ENCODE measurements around the gene GPRIN3. TPM values are rescaled to one million over a fixed set of nuclear protein-coding genes. Genes with fewer than 3 reads are reported as not detected.

GPRIN3 gene
- total and polyA plus RNA-seq, 2 donors (not counting 3 experiments of a cell fraction or from before 2014, with no cell fraction given) = 0.17 to 2.2 TPM

DNA sequence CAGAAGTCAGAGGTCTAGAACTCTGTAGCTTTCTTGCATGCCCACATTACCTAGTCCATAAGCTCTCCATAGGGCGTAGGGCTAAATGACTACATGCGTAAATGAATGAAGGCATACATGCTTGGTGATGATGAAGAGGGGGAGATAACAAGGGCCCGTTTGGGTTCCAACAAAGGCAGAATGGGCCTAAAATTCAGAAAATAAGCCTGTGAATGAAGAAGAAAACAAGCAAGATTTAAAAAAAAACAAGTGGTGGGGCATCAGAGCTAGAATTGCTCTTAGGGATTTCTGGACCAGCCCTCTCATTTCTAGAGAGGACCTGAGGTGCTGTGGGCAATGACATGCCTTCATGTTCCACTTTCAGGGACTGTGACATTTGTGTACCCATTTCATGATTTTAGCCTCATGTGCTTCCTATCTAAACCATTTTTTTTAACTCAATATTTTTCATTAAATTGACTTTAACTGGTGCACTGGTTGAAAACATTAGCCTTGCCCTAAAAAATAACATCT lies 12.1 kb downstream of the GPRIN3 start:
- POLR2A ChIA-PET = no interaction called here
- no peak overlapping the region for H2AFZ ChIP-seq (ENCODE audit: low read depth, low read length)
- H3K9me1 ChIP-seq (replicated peaks; ENCODE audit: control insufficient read depth, extremely low read depth, insufficient read depth, low read length) = no peaks in the 10 kb centered on the region
- H3K36me3 ChIP-seq (ENCODE audit: control insufficient read depth in 2 of 2, extremely low read depth in 1 of 2, insufficient read depth in 2 of 2, low read length in 2 of 2) = no peaks in the 10 kb centered on the region
- no peak for TF ChIP-seq EZH2 (IDR thresholded peaks at IDR 0.05; ENCODE audit: borderline replicate concordance, low read depth, low read length, severe bottlenecking)
- no peak for TF ChIP-seq FOS (IDR thresholded peaks at IDR 0.05; ENCODE audit: borderline replicate concordance, insufficient read depth, low read length)
- TF ChIP-seq, protein P1, sequence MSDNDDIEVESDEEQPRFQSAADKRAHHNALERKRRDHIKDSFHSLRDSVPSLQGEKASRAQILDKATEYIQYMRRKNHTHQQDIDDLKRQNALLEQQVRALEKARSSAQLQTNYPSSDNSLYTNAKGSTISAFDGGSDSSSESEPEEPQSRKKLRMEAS (IDR thresholded peaks at IDR 0.05; ENCODE audit: insufficient read depth, insufficient read length) = no peak
- TF ChIP-seq POLR2A (IDR thresholded peaks at IDR 0.05; ENCODE audit: low read depth, low read length) = no peak
- no peak for TF ChIP-seq GATA2 (IDR thresholded peaks at IDR 0.05; ENCODE audit: insufficient read depth, insufficient read length, low read depth, low read length)
- TF ChIP-seq POLR2AphosphoS5 (IDR thresholded peaks at IDR 0.05; ENCODE audit: insufficient read depth, low read depth, low read length) = no peak
- TF ChIP-seq, protein P2, sequence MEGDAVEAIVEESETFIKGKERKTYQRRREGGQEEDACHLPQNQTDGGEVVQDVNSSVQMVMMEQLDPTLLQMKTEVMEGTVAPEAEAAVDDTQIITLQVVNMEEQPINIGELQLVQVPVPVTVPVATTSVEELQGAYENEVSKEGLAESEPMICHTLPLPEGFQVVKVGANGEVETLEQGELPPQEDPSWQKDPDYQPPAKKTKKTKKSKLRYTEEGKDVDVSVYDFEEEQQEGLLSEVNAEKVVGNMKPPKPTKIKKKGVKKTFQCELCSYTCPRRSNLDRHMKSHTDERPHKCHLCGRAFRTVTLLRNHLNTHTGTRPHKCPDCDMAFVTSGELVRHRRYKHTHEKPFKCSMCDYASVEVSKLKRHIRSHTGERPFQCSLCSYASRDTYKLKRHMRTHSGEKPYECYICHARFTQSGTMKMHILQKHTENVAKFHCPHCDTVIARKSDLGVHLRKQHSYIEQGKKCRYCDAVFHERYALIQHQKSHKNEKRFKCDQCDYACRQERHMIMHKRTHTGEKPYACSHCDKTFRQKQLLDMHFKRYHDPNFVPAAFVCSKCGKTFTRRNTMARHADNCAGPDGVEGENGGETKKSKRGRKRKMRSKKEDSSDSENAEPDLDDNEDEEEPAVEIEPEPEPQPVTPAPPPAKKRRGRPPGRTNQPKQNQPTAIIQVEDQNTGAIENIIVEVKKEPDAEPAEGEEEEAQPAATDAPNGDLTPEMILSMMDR (IDR thresholded peaks at IDR 0.05; ENCODE audit: extremely low read depth in 1 of 2, insufficient read depth in 1 of 2, low read depth in 1 of 2, low read length in 2 of 2) = no peak
- TF ChIP-seq JUN (IDR thresholded peaks at IDR 0.05; ENCODE audit: borderline replicate concordance, insufficient read depth, insufficient read length, low read depth) = no peak
- no peak for TF ChIP-seq MYC (IDR thresholded peaks at IDR 0.05; ENCODE audit: low read depth, low read length)
- no peak overlapping the region for H3K4me3 ChIP-seq (replicated peaks in 1 of 3; ENCODE audit: insufficient read depth in 1 of 3, low read depth in 1 of 3, low read length in 3 of 3)
- no peaks in the 10 kb centered on the region for H3K79me2 ChIP-seq (ENCODE audit: control insufficient read depth, insufficient read depth, low read length)
- dilution Hi-C loops (cut with MboI; ENCODE audit: extremely low pct_ligation_motif_present, low sequenced_read_pairs) (no loop called here), intact Hi-C loops (cut with micrococcal nuclease) (no loop called here)
- no peak overlapping the region for H3K4me2 ChIP-seq (ENCODE audit: insufficient read depth, low read length)
- no peak overlapping the region for H3K27ac ChIP-seq (ENCODE audit: insufficient read depth, low read depth, low read length)
- CTCF ChIA-PET = interaction anchor here (1.2 kb wide), 1 partner anchor 13 kb away, joined by 3 read pairs; the partner anchor contains the start of gene GPRIN3
- no peaks in the 10 kb centered on the region for H3K9me3 ChIP-seq (replicated peaks; ENCODE audit: control insufficient read depth, insufficient read depth, low read length)
- no peak overlapping the region for H3K9ac ChIP-seq (replicated peaks; ENCODE audit: extremely low read depth, insufficient read depth, low read length)
- no TSS peak for BruUV-seq (replicated peaks)
- no peaks in the 10 kb centered on the region for H4K20me1 ChIP-seq (replicated peaks; ENCODE audit: control insufficient read depth, extremely low read depth, insufficient read depth, low read length)
- H3K27me3 ChIP-seq (ENCODE audit: control insufficient read depth in 2 of 2, insufficient read depth in 2 of 2, low read length in 2 of 2) = peaks cover 3 to 5% of the 10 kb centered on the region in 2 experiments
- FAIRE-seq (no peak), DNase-seq (ENCODE audit: low read depth, low spot score) (no peak)
- peaks cover 4% of the 10 kb centered on the region for H3K4me1 ChIP-seq (ENCODE audit: control insufficient read depth, extremely low read depth, insufficient read depth, low read length)
